CD4-positive, alpha-beta T cell (primary cell): ENCODE measurements around the gene ASXL3. TPM values are rescaled to one million over a fixed set of nuclear protein-coding genes. Genes with fewer than 3 reads are reported as not detected.

Experiments
- ATAC-seq: fragments of 200-7000 bp; cut with Tn5 transposase; one replicate; pipeline ENCODE4 v1.10.0; 2022; ENCODE audit warnings: mild to moderate bottlenecking; ENCODE audit not compliant: poor library complexity
- CTCF ChIA-PET: fragments of 350-600 bp; sonication (Branson Sonifier 250); formaldehyde crosslinking; loops from one replicate; lab custom pipeline; 2021; ENCODE audit warnings: antibody characterized with exemption, inconsistent platforms; lab: Charles Lee
- POLR2A ChIA-PET: fragments of 350-600 bp; sonication (Branson Sonifier 250); formaldehyde crosslinking; loops from one replicate; lab custom pipeline; 2021; ENCODE audit warnings: antibody characterized with exemption, inconsistent platforms; lab: Charles Lee
- DNase-seq, 14 experiments: peaks; one replicate each; pipeline ENCODE4 v3.0.0-alpha.2; 2013 to 2020; ENCODE audit warnings: mixed read lengths in 2 of 14
- H3K27ac ChIP-seq, 2 donors: one replicate each; pipeline versions ENCODE4 v1.5.1 to v1.7.0; 2013; ENCODE audit warnings: low read length in 2 of 2, low read depth in 1 of 2, mild to moderate bottlenecking in 1 of 2
- H3K27me3 ChIP-seq, 2 experiments: 1 replicate in 1 of 2; 2 replicates in 1 of 2; pipeline versions ENCODE4 v1.6.1 to v1.7.0; 2013; ENCODE audit warnings: low read length in 2 of 2, control low read depth in 1 of 2, mild to moderate bottlenecking in 1 of 2, moderate library complexity in 1 of 2; ENCODE audit not compliant: insufficient read depth in 2 of 2, control insufficient read depth in 1 of 2
- H3K36me3 ChIP-seq: one replicate; pipeline ENCODE4 v1.6.1; 2013; ENCODE audit warnings: low read length, control low read depth; ENCODE audit not compliant: insufficient read depth
- H3K4me1 ChIP-seq: one replicate; pipeline ENCODE4 v1.6.1; 2013; ENCODE audit warnings: low read length, control low read depth; ENCODE audit not compliant: insufficient read depth
- H3K4me3 ChIP-seq: one replicate; pipeline ENCODE4 v1.5.1; 2013; ENCODE audit warnings: mild to moderate bottlenecking, low read length, moderate library complexity
- H3K9me3 ChIP-seq, 2 experiments: 1 replicate in 1 of 2; 2 replicates in 1 of 2; pipeline versions ENCODE4 v1.6.1 to v1.7.0; 2013; ENCODE audit warnings: low read length in 2 of 2, mild to moderate bottlenecking in 2 of 2, control low read depth in 1 of 2, moderate library complexity in 1 of 2; ENCODE audit not compliant: control insufficient read depth in 1 of 2, insufficient read depth in 1 of 2
- H3K27ac Mint-ChIP-seq: one replicate; pipeline ENCODE4 v1.8.0; 2020; ENCODE audit warnings: mixed read lengths
- H3K27me3 Mint-ChIP-seq: one replicate; pipeline ENCODE4 v1.8.0; 2021; ENCODE audit warnings: mixed read lengths
- H3K36me3 Mint-ChIP-seq: one replicate; pipeline ENCODE4 v1.8.0; 2021; ENCODE audit warnings: low read depth, mixed read lengths
- H3K4me1 Mint-ChIP-seq: one replicate; pipeline ENCODE4 v1.8.0; 2021; ENCODE audit warnings: low read depth, mixed read lengths
- H3K4me3 Mint-ChIP-seq: one replicate; pipeline ENCODE4 v1.8.0; 2020; ENCODE audit warnings: mild to moderate bottlenecking, mixed read lengths
- H3K9me3 Mint-ChIP-seq: one replicate; pipeline ENCODE4 v1.8.0; 2020; ENCODE audit warnings: mixed read lengths
- intact Hi-C, 2 experiments: fragments of 100-400 bp; cut with DNase I in 1 of 2; cut with micrococcal nuclease in 1 of 2; formaldehyde crosslinking; loops; one replicate each; pipeline versions ENCODE4 v1.15.1 to v1.9.0; 2023 to 2025; cut with DNase I, micrococcal nuclease
- total RNA-seq, 174 experiments: library from RNA in 2 of 174; stranded (reverse) in 2 of 174; gene quantifications; one replicate each; pipeline ENCODE4 v1.2.3 and lab custom pipeline; 2021 to 2026
- TF ChIP-seq, protein P1 (sequence below): fragments of 200-600 bp; IDR thresholded peaks from one replicate; pipeline ENCODE4 v1.8.0; 2022; ENCODE audit warnings: antibody characterized with exemption, mild to moderate bottlenecking

ASXL3 gene
- total RNA-seq, 2 experiments from 2014 or later = not detected

DNA sequence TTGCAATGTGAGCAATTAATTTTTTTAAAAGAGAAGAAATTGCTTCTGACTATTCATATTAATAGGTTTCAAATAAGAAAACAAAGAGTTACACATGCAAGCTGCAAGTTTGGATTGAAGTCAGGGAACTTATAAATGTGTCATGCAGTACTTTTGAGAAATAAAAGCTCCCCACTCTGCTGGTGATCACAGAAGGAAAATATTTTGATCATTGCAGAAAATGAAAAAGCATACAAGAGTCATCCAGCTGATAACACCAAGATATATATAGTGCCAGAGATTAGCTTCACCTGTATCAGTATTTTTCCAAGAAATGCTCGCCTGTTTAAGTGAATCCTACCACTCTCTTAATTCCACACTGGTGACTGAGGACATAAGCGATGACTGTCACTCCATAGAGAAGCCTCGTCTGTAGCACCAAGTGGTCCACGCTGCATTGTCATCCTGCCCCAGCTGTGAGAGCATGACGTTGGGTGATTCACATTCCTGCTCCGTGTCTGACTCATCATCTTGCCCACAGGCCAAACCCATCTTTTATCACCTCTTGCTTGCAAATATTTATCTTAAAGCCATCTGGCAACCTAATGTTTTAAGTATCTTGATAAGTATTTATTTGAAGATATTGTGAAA, 178.0 kb downstream of the ASXL3 start:
- no peak overlapping the region for H3K4me3 ChIP-seq
- POLR2A ChIA-PET = no interaction called here
- H3K36me3 ChIP-seq = no peaks in the 10 kb centered on the region
- no peak overlapping the region for H3K27ac Mint-ChIP-seq
- no peaks in the 10 kb centered on the region for H3K36me3 Mint-ChIP-seq
- H3K4me1 ChIP-seq = no peaks in the 10 kb centered on the region
- no peaks in the 10 kb centered on the region for H3K4me1 Mint-ChIP-seq
- no peak overlapping the region for H3K27ac ChIP-seq
- no peak for DNase-seq
- intact Hi-C loops = no loop called here
- H3K27me3 ChIP-seq = no peaks in the 10 kb centered on the region
- TF ChIP-seq, protein P1, sequence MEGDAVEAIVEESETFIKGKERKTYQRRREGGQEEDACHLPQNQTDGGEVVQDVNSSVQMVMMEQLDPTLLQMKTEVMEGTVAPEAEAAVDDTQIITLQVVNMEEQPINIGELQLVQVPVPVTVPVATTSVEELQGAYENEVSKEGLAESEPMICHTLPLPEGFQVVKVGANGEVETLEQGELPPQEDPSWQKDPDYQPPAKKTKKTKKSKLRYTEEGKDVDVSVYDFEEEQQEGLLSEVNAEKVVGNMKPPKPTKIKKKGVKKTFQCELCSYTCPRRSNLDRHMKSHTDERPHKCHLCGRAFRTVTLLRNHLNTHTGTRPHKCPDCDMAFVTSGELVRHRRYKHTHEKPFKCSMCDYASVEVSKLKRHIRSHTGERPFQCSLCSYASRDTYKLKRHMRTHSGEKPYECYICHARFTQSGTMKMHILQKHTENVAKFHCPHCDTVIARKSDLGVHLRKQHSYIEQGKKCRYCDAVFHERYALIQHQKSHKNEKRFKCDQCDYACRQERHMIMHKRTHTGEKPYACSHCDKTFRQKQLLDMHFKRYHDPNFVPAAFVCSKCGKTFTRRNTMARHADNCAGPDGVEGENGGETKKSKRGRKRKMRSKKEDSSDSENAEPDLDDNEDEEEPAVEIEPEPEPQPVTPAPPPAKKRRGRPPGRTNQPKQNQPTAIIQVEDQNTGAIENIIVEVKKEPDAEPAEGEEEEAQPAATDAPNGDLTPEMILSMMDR = no peak
- H3K9me3 Mint-ChIP-seq = peaks cover 5% of the 10 kb centered on the region
- no peak for ATAC-seq
- no peak overlapping the region for H3K4me3 Mint-ChIP-seq
- no peaks in the 10 kb centered on the region for H3K9me3 ChIP-seq
- CTCF ChIA-PET = no interaction called here
- H3K27me3 Mint-ChIP-seq = no peaks in the 10 kb centered on the region

DNA sequence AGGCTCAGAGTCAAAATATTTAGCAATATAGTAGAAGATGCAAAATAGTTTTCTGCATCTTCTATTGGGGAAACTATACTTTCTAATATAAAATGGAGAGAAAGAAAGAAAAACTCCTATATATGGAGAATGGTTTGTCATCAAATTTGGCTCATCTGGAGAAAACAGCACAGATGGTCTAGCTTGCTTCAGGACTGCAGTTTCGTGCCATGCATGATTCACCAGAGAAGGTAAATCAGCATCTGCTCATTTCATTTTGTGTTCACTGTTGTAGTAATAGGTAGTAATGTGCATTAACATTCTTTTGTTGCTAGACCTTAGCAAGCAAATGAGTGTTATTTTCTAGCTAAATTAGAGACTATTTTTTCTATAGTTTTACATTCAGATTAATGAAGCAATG, 179.0 kb downstream of the ASXL3 start:
- Histone ChIP-seq H3K27ac (no peak overlapping the region), H3K4me1 (no peaks in the 10 kb centered on the region), H3K4me3 (no peak overlapping the region), H3K9me3 (no peaks in the 10 kb centered on the region), H3K36me3 (no peaks in the 10 kb centered on the region), H3K27me3 (no peaks in the 10 kb centered on the region)
- Mint-ChIP-seq H3K4me1 (no peaks in the 10 kb centered on the region), H3K4me3 (no peak overlapping the region), H3K27me3 (no peaks in the 10 kb centered on the region), H3K27ac (no peak overlapping the region), H3K36me3 (no peaks in the 10 kb centered on the region), H3K9me3 (peaks cover 5% of the 10 kb centered on the region)
- DNase-seq (no peak), ATAC-seq (no peak)
- POLR2A ChIA-PET = no interaction called here
- CTCF ChIA-PET = no interaction called here
- TF ChIP-seq, protein P1 = no peak
- intact Hi-C loops = no loop called here

DNA sequence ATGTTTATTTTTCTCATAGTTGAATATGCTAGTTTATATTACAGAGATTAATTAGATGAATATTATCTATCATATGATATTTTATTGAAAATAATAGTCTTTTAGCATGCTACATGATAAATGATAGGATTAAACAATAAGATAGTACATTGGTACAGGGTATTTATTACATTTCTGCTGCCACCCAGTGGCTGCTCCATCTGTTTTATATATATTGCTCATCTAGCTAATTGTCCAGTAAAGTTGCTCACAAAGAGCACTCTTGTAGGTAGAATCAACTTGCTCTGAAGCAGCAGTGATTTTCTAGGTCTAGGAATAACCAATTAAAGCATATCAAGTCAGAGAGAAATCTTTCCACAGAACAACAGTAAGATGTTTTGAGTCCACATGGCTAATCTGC, 183.3 kb downstream of the ASXL3 start:
- no peak overlapping the region for H3K27ac ChIP-seq
- intact Hi-C loops = no loop called here
- POLR2A ChIA-PET = no interaction called here
- Mint-ChIP-seq H3K36me3 (no peaks in the 10 kb centered on the region), H3K4me1 (no peaks in the 10 kb centered on the region), H3K27me3 (no peaks in the 10 kb centered on the region), H3K4me3 (no peak overlapping the region), H3K9me3 (peaks cover 7% of the 10 kb centered on the region), H3K27ac (no peak overlapping the region)
- CTCF ChIA-PET = no interaction called here
- TF ChIP-seq, protein P1 = no peak
- H3K36me3 ChIP-seq = no peaks in the 10 kb centered on the region
- no peak for ATAC-seq
- H3K27me3 ChIP-seq = no peaks in the 10 kb centered on the region
- no peaks in the 10 kb centered on the region for H3K9me3 ChIP-seq
- DNase-seq = no peak
- H3K4me1 ChIP-seq = no peaks in the 10 kb centered on the region
- no peak overlapping the region for H3K4me3 ChIP-seq
